NCI-H146 treated with DMSO at 0.1 percent for 48 hours (cell line): Measurements from ENCODE around the gene AXIN1.

Experiments used
- DNase-seq: peaks from one replicate; lab custom pipeline; 2025; ENCODE audit not compliant: unreplicated experiment; lab: John Stamatoyannopoulos, UW

AXIN1 gene

DNA sequence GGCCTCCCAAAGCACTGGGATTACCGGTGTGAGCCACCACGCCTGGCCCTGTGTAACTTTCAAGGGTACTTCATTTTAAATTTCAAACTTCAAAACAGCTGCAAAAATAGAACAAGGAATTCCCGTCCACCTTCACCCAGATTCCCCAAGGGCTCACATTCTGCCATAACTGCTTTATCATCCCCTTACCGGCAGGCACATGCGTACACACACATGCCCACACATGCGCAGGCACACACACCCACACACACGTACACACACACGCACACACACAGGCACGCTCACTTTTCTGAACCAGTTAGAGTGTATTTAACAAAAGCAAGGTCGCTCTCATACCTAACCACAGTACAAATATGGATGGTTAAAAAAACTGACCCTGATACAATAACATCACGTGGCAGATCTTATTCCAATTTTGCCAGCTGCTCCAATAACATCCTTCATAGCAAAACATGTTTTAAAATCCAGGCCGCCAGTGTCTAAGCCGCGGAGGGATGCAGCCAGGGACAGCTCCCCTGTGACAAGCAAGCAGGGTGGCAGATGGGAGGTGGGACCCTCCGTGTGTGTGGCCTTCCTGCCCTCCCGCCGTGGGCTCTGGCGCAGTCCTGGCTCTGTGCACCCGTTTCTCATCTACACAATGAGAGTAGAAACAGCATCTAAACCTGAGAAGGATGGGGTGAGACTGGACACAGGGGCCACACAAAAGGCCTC lies 46.5 kb downstream of the AXIN1 start:
- DNase-seq, result no peak

DNA sequence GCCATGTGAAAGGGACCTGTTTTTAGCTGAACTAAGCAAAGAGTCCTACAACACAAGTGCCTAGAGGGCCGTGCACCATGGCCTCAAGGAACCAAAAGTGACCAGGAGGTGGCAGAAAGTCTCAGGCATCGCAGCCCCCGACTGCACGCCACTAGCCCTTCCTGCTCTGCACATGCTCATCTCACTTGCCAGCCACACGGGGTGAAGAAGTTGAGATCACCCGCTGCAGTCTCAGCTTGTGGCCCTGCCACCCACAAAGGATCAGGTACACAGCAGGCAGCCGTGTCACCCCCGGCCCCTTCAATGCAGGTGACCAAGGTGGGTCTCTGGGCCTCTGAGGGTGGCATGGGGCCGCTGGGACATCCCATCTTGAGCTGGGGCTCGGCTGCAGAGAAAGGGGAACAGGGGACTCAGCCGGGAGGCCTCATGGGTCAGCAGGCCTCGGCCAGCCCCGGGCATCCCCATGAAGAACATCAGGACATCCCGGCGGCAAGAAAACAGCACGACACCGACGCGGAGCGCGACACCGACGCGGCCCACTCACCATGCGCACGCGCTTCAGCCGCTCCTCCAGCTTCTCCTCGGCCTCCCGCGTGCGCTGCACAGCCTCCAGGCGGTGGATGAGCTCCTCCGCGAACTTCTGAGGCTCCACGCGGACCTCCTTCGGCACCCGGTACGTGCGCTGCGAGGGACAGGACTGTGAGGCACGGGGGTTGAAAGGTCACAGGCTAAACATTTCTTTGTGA lies 48.6 kb downstream of the AXIN1 start:
- no peak for DNase-seq

DNA sequence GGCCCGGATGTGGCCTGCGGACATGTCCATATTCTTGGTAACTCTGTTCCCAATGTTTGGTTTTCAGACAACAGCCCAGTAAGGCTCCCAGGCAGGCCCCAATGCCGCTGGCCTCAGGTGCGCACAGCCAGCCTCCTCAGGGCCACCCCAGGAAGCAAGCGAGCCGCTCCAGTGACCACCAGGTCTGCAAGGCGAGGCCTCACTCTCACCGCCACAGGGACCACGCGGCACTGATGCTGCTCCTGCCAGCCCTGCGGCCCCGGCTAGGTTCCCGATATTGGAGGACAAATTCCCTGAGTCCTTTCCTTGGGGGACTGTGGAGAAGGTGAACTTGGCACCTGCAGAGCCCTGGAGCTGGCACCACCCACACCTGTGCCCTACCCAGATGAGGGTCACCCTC lies 50.6 kb downstream of the AXIN1 start:
- DNase-seq, result no peak

DNA sequence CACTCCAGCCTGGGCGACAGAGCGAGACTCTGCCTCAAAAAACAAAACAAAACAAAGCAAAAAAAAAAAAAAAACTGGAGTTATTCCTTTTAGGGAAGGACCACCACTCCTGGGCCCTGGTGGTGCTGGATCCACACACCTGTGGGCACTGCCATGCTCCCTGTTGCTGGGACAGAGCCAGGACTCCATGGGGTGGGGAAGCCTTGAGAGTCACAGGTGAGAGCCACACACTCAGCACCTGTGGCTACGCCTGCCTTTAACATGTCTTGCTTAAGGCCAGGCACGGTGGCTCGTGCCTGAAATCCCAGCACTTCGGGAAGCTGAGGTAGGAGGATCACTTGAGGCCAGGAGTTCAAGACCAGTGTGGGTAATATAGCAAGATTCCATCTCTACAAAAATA lies 51.3 kb downstream of the AXIN1 start:
- DNase-seq, result no peak

DNA sequence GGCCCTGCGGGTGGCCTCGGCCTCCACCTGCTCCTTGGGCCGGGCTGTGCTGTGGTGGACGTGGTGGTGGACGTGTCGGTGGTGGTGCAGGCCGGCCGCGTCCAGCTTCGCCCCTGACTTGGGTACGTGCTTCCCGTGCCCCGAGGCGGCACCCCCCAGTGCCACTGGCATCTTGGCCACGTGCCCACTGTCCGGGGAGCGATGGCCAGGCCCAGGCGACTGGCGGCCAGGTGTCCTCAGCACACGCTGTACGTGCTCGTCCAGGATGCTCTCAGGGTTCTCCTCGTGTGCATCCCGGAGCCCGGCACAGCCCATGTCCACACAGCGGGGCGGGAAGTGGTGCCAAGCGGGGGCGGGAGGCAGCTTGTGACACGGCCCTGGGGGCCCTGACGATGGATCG lies 54.7 kb downstream of the AXIN1 start:
- no peak for DNase-seq

DNA sequence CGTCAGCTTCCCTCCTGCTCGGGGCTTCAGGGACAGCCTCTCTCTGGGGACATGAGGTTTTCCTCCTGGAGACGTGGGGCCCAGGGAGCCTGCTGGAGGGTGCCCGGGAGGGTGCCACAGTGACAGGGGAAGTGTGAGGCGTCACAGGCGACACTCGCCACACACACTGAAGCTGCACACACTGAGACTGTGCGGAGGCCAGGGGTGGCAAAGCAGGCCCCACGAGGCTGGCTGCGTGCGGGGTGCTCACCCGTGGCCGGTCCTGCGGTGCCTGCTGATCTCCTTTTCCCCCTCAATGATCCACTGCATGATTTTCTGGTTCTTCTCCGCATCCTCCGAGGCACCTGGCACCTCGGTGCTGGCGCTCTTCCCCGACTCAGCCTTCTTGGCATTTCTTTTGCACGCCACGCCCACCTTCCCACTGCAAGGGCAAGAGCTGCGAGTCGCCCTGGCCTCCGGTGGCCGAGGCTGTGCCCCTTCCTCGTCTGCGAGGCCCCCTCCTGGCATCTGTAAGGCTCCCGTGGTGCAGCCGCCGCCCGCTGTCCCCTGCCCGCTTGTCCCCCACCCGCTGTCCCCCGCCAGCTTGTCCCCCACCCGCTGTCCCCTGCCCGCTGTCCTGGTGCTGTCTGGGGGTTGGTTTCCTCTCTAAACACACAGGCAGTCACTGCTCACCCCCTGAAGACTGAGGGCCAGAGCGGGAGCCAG lies 55.6 kb downstream of the AXIN1 start:
- no peak for DNase-seq

DNA sequence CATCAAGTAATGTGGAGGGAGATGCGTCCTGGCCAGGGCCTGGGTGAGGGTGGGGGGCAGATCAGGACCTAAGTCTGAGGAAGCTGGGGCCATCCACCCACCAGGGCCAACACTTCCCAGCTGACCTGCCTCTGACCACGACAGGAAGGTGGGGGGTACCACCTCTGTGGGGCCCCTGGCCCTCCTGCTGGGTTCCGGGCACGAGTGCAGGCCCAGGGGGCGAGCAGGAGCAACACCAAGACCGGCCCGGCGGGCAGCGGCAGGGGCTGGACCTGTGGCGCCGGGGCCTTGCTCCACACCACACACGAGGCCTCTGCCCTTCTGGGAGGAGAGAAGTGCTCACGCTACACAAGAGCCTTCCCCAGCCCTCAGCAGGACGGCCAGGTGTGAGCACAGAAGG lies 56.2 kb downstream of the AXIN1 start:
- DNase-seq, result no peak

DNA sequence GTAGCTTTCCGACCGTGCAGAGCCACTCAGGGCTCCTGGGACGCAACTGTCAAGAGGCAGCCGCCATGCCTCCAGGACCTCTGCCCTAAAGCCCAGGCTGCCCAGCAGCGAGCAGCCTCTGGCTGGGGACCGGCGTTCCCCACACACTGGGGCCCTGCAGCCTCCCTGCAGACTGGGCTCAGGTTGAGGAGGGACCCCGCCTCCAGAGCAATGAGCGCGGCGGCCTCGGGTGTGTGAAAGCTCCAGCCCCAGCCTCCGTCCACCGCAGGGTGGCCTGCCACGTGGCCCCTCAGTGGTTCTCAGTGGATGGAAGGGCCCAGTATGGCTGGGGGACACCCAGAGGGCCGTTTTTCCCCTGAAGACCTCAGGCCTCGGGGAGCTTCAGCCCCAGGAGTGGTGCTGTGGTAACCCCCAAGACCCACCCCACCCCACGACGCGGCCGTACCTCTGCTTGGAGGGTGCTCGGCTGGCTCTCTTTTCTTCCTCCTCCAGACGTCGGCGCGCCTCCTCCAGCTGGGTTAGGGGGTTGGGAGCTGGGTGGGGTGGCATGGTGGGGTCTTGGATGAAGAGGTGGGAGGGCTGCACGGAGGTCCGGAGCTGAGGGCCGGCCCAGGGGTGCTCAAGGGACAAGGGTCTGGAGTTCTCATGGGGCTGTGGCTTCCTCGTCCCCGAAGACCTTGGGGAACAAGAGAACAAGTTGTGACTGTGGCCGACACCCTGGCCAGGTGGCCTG lies 59.3 kb downstream of the AXIN1 start:
- DNase-seq, result no peak

DNA sequence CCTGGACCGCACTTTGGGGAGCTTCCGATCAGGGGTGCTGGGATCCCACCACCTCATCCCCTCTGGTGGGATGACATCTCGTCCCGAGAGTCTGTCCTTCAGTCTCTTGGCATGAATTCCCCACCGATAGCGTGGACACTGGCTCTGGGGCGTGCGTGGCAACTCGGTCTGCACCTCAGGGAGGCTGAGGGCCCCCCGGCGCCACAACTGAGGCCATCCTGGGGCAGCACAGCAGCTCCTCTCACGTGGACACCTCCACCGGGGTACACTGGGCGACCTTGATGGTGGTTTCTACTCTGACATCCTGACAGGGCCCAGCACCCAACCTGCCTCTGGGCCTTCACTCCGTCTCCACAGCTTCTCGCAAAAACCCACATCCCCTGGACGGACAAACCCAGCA lies 61.0 kb downstream of the AXIN1 start:
- no peak for DNase-seq

DNA sequence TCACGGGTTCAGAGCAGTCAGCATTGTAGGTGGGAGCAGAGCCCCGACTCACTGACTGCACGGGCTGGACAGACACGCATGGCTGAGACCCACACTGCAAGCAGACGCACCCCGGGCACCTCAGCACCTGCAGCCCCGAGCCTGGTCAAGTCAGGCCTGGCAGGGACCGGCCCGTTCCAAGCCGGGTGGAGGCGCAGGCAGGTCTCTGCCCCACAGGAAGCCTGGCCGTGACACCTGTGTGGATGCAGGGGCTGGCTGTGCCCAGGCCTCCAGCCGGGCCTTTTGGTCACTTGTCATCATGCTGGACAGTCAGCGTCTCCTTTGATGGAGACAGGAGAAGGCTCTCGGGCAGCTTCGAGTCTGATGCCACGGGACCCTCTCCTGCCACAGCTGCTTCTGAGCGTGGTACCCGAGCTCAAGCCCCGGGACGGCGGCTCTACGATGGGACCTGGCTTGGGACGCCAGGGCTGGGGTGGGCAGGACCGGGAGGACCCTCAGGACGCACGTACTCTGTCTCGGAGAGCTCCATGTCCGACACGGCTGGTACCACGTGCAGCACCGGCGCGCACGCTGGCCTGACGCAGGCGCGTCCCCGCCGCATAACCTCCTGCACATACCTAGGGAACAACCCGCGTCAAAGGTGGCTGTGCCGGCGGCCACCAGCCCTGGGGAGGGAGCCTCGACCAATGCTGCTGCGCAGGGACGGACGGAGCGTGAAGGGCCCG lies 61.7 kb downstream of the AXIN1 start:
- DNase-seq, result no peak

DNA sequence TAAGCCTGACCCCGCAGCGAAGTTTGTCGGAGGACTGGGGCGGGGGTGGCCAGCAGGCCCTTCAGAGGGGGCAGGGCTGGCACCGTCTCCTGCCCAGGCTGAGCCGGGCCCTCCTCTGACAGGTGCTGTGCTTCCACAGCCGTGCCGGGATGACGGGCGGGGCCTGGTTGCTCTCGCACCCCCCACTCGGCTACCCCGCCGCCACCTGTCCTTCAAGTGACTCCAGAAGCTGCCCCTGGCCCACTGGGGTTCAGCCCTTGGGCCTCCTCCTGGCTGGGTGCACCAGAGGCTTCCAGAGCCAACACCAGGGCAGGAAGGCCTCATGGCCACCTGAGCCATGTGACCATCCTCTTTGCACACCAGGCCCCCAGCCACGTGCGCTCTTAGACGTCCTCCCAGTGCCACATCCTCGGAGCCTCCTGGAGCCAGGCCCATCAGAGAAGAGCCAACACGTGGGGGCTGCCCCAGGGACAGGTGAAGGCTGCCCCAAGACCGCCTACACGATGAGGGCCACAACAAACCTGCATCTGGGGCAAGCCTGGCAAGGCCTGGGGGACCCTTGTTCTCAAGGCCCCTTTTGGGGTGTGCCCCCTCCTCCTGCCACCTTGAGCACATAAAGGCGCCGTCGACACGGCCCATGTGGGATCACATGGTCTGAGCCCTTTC lies 62.4 kb downstream of the AXIN1 start:
- no peak for DNase-seq

DNA sequence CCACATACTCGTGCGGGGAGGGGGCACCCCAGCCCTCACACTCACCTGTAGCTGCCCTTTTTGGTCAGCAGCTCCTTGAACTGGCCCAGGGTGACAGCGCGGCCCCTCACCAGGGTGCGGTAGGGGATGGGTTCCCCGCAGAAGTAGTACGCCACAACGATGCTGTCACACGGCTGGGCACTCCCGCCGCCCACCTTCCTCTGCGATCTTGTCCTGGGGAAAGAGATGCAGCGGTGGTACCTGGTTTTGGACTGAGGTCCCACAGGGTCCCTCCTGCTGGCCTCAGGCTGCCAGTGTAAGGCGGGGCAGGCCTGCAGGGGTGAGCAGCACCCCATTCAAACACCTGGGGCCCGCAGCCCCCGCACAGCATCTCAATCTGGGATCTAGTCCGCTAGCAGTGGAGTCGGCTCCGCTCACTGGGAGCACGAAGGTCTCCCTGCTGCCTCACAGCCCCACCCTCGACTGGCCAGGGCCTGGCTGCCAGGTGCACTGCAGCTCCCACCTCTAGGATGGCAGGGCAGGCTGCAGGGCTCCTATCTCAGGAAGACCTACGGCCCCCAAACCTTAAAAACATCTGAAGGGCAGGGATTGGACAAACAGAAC lies 63.0 kb downstream of the AXIN1 start:
- DNase-seq, result no peak

DNA sequence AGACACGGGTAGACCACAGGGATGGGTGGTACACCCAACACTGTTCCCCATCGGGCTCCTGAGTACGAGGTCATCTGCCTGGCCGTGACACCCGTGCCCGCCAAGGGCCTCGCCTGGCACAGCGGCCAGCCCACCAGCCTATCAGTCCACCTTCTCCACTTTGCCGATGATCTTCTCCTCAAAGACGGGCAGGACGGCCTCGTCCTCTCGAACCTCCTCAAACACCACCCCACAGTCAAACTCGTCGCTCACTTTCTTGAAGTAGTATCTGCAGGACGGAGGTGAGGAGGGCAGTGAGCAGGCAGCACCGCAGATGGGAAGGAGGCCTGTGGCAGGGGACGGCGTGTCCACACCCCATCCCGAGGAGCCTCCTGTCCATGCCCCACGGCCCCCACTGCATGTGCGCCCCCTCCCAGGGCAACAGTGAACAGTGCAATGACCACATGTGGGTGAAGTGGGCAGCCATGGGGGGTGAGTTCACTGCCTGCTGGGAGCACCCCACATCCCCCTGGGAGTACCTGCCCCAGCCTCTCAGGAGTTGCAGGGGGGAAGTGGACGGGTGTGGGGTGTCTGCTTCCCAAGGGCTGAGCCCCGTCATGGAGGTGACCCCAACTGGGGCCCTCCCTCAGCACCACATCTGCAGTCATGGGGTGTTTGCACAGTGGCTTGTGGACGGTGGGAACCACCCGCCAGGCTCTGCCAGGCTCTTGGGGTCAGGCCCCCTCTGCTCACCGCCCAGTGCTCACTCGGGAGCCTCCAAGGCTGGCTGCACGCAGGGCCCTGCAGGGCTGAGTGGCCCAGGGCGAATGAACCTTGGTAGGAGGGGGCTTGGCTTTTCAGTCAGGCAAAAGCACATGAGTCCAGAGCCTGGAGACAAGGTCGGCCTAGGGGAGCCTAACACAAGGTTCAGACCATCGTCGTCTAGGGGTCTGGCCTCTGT lies 64.3 kb downstream of the AXIN1 start:
- no peak for DNase-seq

DNA sequence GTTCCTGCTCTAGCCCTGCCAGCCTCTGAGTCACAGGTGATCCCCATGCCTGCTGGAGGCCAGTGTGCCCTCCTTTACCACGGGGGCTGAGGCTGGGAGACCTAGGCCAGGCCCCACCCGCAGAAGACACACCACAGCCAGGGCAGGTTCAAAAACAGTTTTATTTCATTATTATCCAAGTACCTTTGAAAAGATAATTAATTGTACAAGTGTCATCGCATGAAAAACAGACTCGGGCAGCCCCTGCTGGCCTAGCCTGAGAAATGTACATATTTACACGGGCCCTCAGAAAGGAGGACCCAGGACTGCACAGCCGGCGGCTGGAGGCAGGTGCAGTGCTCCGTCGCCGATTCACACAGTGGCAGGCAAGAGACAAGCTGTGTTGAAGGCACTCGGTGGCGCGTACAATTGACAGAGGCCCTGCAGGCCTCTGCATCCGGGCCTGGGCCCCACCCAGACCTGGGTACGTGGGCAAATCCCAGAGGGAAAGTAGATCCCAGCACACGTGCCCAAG lies 65.2 kb downstream of the AXIN1 start:
- peak; percentile 82 for DNase-seq

DNA sequence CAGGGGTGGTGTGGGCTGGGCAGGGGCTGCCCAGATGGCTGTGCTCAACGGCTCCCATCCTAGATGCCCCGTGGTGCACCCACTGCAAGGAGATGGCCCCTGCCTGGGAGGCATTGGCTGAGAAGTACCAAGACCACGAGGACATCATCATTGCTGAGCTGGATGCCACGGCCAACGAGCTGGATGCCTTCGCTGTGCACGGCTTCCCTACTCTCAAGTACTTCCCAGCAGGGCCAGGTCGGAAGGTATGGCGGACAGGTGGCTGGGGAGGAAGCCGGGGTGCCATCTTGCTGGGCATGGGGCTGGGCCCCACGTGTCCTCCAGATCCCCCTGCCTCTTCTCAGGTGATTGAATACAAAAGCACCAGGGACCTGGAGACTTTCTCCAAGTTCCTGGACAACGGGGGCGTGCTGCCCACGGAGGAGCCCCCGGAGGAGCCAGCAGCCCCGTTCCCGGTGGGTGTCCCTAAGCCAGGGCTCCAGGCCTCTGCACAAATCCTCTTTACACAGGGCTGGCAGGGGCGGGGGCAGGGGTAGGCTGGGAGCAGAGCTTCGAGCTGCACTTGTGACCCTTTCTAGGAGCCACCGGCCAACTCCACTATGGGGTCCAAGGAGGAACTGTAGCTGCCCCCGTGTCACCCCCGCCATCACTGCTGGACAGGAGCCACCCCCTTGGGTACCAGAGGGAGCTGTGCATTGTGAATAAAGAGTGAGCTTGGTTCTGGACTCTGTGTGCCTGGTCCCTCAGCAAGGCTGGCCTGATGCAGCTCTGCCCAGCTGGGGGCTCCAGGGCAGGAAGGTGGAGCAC lies 65.8 kb downstream of the AXIN1 start:
- DNase-seq, result no peak

DNA sequence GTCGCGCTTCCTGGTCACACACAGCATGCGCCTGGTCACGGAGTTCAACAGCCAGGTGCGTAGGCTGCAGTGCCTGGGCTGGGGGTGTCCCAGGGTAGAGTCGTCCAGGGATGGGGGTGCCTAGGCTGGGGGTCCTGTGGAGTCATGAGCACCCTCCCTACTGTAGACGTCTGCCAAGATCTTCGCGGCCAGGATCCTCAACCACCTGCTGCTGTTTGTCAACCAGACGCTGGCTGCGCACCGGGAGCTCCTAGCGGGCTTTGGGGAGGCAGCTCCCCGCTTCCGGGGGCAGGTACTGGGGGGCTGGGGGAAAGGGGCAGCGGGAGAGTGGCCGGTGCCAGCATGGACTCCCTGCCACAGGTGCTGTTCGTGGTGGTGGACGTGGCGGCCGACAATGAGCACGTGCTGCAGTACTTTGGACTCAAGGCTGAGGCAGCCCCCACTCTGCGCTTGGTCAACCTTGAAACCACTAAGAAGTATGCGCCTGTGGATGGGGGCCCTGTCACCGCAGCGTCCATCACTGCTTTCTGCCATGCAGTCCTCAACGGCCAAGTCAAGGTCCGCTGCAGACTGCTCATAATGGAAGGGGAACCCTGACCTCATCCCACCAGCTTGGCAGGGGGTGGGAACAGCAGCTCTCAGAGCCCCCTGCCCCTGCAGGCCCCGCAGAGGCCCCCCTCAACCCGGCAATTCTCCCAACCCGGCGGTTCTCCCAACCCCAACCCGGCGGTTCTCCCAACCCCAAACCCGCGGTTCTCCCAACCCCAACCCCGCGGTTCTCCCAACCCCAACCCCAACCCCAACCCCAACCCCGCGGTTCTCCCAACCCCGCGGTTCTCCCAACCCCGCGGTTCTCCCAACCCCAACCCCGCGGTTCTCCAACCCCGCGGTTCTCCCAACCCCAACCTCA lies 67.1 kb downstream of the AXIN1 start:
- no peak for DNase-seq
